Adrenal gland (tissue), 12 donors: ENCODE results near the gene RIMKLB. TPM values are rescaled to one million over a fixed set of nuclear protein-coding genes. Genes with fewer than 3 reads are reported as not detected.

Experiments used
- DNase-seq, 7 donors: peaks; one replicate each; pipeline ENCODE4 v3.0.0-alpha.2; 2019 to 2020
- H3K27ac ChIP-seq, 5 donors: fragments of 200-600 bp; sonication (generic) in 4 of 5; 1 replicate in 3 of 5; 2 replicates in 2 of 5; pipeline versions ENCODE4 v1.5.1 to v1.8.0; 2016 to 2020; ENCODE audit warnings: mild to moderate bottlenecking in 1 of 5
- H3K27me3 ChIP-seq: fragments of 200-600 bp; 2 replicates; pipeline ENCODE4 v1.8.0; 2021
- H3K36me3 ChIP-seq, 2 donors: fragments of 200-600 bp; replicated peaks in 1 of 2; 1 replicate in 1 of 2; 2 replicates in 1 of 2; pipeline versions ENCODE4 v1.5.1 to v1.8.0; 2018 to 2022
- H3K4me1 ChIP-seq, 2 donors: fragments of 200-600 bp; replicated peaks in 1 of 2; 1 replicate in 1 of 2; 2 replicates in 1 of 2; pipeline versions ENCODE4 v1.5.1 to v1.8.0; 2018 to 2021
- H3K4me3 ChIP-seq, 4 donors: fragments of 200-600 bp; sonication (generic) in 3 of 4; one replicate each; pipeline ENCODE4 v1.5.1; 2016 to 2018
- H3K9me3 ChIP-seq, 3 donors: fragments of 200-600 bp; sonication (generic) in 1 of 3; replicated peaks in 1 of 3; 1 replicate in 2 of 3; 2 replicates in 1 of 3; pipeline versions ENCODE4 v1.5.1 to v1.8.0; 2016 to 2021
- POLR2A ChIP-seq, 2 donors: fragments of 450-650 bp; IDR thresholded peaks; one replicate each; pipeline ENCODE4 v1.6.1; 2017; ENCODE audit warnings: antibody characterized with exemption in 2 of 2, mild to moderate bottlenecking in 2 of 2, moderate library complexity in 1 of 2
- WGBS, 4 donors: extraction: QIAGEN DNeasy Blood & Tissue Kit in 2 of 4; methylation state at CpG; one replicate each; pipeline versions ENCODE4 v1.1.5 to v1.1.7; 2013 to 2017; 5-methylcytosine and 5-hydroxymethylcytosine counted together
- intact Hi-C, 2 donors: fragments of 100-400 bp; cut with DNase I; formaldehyde crosslinking; loops; one replicate each; pipeline versions ENCODE4 v1.14.1 to v1.15.0; 2022 to 2023
- polyA plus RNA-seq, 3 donors: library from polyadenylated mRNA; stranded (reverse); fragments of 200-250 nt in 2 of 3; fragments of 350-450 nt in 1 of 3; fragmentation: Illumina TruSeq in 1 of 3; extraction: RNeasy Lipid Tissue Mini Kit (QIAGEN cat#74804) in 1 of 3; gene quantifications; one replicate each; pipeline ENCODE4 v1.2.3, GENCODE V29; 2013 to 2014
- total RNA-seq, 9 donors: library from RNA; depleted of rRNA in 4 of 9; stranded (reverse); fragments of >200 nt in 4 of 9; fragments of 120-200 nt in 1 of 9; fragmentation: NEBNext Ultra II Directional in 1 of 9; extraction: Animal tissue kit (Norgen Biotek cat#: 25700) in 1 of 9; gene quantifications; one replicate each; pipeline versions ENCODE4 v1.1.0 to v1.2.4, GENCODE V29; 2013 to 2023
- TF ChIP-seq, protein P1 (sequence below), 6 experiments: fragments of 450-650 bp in 4 of 6; fragments of 200-600 bp in 2 of 6; sonication (generic) in 1 of 6; IDR thresholded peaks; 1 replicate in 5 of 6; 2 replicates in 1 of 6; pipeline versions ENCODE4 v1.5.1 to v1.8.0; 2016 to 2021; ENCODE audit warnings: antibody characterized with exemption in 6 of 6, mild to moderate bottlenecking in 2 of 6, moderate library complexity in 1 of 6
- donor health status: healthy with polysubstance abuse.
- donor health status: Bipolar disorder and iron deficiency.
- donor health status: DM: yes; HTN: yes; CAD: no.
- donor health status: DM: no; HTN: no; CAD: no.
- donor health status: DM: no; HTN: no; CAD: no.
- donor health status: DM: yes; HTN: yes; CAD: no.

The RIMKLB gene
- total and polyA plus RNA-seq, 12 donors, result 10.0 to 225 (median 22.1) TPM

DNA sequence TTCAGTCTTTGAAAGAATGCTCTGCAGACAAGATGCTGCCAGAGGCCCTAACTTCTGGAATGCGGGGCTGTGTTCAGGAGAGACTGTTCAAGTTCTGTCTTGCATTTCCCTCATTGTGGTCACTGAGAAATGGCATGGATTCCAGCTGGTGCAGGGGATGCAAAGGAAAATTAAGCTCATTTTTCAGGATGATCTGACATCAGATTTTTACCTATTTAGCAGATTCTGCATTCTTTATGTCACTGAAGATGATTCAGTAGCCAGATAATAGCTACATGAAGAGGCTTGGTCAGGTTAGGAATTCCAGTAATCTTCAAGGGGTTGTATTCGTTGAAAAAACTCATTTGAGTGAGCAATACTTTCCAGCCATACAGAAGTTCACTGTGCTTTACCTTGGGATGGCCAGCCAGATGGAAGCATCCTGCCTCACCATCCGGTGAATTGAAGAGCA lies 19.1 kb upstream of the RIMKLB start:
- intact Hi-C loops, result no loop called here
- TF ChIP-seq POLR2A (IDR thresholded peaks at IDR 0.05), result no peak
- TF ChIP-seq, protein P1, sequence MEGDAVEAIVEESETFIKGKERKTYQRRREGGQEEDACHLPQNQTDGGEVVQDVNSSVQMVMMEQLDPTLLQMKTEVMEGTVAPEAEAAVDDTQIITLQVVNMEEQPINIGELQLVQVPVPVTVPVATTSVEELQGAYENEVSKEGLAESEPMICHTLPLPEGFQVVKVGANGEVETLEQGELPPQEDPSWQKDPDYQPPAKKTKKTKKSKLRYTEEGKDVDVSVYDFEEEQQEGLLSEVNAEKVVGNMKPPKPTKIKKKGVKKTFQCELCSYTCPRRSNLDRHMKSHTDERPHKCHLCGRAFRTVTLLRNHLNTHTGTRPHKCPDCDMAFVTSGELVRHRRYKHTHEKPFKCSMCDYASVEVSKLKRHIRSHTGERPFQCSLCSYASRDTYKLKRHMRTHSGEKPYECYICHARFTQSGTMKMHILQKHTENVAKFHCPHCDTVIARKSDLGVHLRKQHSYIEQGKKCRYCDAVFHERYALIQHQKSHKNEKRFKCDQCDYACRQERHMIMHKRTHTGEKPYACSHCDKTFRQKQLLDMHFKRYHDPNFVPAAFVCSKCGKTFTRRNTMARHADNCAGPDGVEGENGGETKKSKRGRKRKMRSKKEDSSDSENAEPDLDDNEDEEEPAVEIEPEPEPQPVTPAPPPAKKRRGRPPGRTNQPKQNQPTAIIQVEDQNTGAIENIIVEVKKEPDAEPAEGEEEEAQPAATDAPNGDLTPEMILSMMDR (IDR thresholded peaks at IDR 0.05), result no peak
- no peak overlapping the region for H3K27ac ChIP-seq
- WGBS, 4 donors, result 67 to 76% (median 73%) methylated on average over 3 of the region's 3 CpGs
- no peaks in the 10 kb centered on the region for H3K36me3 ChIP-seq
- H3K4me1 ChIP-seq, result no peaks in the 10 kb centered on the region
- H3K27me3 ChIP-seq, result no peaks in the 10 kb centered on the region
- no peak for DNase-seq
- no peaks in the 10 kb centered on the region for H3K9me3 ChIP-seq
- no peak overlapping the region for H3K4me3 ChIP-seq

DNA sequence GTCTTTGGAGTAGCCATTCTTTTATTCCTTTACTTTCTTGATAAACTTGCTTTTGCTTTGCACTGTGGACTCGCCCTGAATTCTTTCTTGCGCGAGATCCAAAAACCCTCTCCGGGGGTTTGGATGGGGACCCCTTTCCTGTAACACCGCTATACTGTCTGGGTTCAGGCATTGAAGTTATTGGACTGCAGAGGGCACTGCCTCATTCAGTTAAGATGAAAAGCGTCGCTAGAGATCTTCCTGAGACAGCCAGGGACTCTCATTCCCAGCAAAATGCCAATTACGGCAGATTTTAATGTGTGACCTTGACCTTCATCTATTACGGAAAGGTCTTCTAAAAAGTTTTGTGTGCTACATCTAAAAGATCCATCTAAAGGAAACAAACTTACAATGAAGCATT lies 17.3 kb upstream of the RIMKLB start:
- H3K27me3 ChIP-seq, result no peaks in the 10 kb centered on the region
- H3K36me3 ChIP-seq, result no peaks in the 10 kb centered on the region
- 54 to 64% (median 56%) methylated on average over 9 of the region's 9 CpGs for WGBS, 4 donors
- no peaks in the 10 kb centered on the region for H3K4me1 ChIP-seq
- TF ChIP-seq, protein P1 (IDR thresholded peaks at IDR 0.05), result peak in 1 of 6 experiments; percentile 20
- TF ChIP-seq POLR2A (IDR thresholded peaks at IDR 0.05), result no peak
- no peak for DNase-seq
- no peak overlapping the region for H3K27ac ChIP-seq
- intact Hi-C loops, result loop anchor here (5.0 to 10.0 kb wide), 3 partner anchors 147 to 364 kb away; no protein-coding TSS in a partner anchor
- H3K4me3 ChIP-seq, result no peak overlapping the region
- no peaks in the 10 kb centered on the region for H3K9me3 ChIP-seq

DNA sequence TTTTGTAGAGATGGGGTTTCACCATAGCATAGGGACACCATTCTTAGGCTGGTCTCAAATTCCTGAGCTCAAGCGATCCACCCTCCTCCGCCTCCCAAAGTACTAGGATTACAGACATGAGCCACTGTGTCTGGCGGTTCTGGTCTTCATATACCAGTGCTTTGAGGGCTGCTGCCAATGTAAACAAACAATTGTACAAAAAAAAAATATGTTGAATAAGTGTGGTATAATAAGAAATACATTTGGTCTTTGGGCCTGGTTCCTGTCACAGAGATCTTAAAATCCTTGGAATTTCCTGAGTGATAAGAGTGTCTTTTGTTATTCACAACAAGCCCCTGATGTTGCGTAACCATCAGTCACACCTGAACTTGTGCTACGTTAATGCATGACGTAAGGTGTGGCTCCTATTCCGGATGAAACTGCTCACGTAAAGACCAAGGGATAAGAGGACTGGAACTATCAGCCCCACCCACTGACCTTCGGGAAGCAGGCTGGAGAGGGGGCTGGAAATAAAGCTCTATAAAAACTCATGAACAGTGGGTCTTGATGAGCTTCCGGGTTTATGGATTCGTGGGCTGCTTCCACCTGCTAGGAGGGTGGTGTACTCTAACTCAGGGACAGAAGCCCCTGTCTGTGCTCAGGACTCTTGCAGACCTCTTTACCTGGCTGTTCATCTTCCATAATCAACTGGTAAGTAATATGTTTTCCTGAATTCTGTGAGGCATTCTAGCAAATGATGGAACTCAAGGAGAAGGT lies 16.5 kb upstream of the RIMKLB start:
- H3K4me3 ChIP-seq, result no peak overlapping the region
- H3K27ac ChIP-seq, result peak overlapping the region in 1 of 5 donors; percentile 57
- H3K4me1 ChIP-seq, result no peaks in the 10 kb centered on the region
- WGBS, 4 donors, result 34 to 43% (median 37%) methylated on average over 11 of the region's 11 CpGs
- DNase-seq, result peak in 2 of 7 donors; percentile 13
- no peaks in the 10 kb centered on the region for H3K36me3 ChIP-seq
- intact Hi-C loops, result loop anchor here (5.0 to 10.0 kb wide), 3 partner anchors 146 to 363 kb away; no protein-coding TSS in a partner anchor
- no peaks in the 10 kb centered on the region for H3K27me3 ChIP-seq
- TF ChIP-seq, protein P1 (IDR thresholded peaks at IDR 0.05), result no peak
- no peak for TF ChIP-seq POLR2A (IDR thresholded peaks at IDR 0.05)
- no peaks in the 10 kb centered on the region for H3K9me3 ChIP-seq

DNA sequence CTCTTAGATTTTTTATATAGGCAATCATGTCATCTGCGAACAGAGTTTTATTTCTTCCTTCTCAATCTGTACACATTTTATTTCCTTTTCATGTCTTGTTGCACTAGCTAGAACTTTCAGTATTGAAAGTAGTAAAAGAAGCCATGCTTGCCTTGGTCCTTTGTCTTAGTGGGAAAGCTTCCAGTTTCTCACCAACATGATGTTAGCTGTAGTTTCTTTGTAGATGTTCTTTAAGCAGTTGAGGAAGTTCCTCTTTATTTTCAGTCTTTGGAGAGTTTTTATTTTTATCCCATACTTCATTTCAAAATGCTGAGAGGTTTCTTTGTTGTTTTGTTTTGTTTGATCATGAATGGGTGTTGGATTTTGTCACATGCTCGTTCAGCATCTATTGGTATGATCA lies 12.7 kb upstream of the RIMKLB start:
- Histone ChIP-seq H3K4me1 (peaks cover 5 to 18% of the 10 kb centered on the region in 2 donors), H3K27me3 (no peaks in the 10 kb centered on the region), H3K36me3 (no peaks in the 10 kb centered on the region), H3K4me3 (no peak overlapping the region), H3K27ac (no peak overlapping the region), H3K9me3 (no peaks in the 10 kb centered on the region)
- intact Hi-C loops, result loop anchor here in 1 of 2 donors (10.0 kb wide), 1 partner anchor 360 kb away; no protein-coding TSS in a partner anchor
- TF ChIP-seq, protein P1 (IDR thresholded peaks at IDR 0.05), result no peak
- TF ChIP-seq POLR2A (IDR thresholded peaks at IDR 0.05), result no peak
- DNase-seq, result no peak
- 77 to 88% (median 80%) methylated on average over 2 of the region's 2 CpGs for WGBS, 4 donors
